Trophoblast cell (in vitro differentiated cells and primary cell): Measurements from ENCODE around the gene TBCCD1.

Experiments
- DNase-seq, 2 donors: peaks; one replicate each; pipeline ENCODE4 v3.0.0-alpha.2; 2016
- H2AFZ ChIP-seq: 2 replicates; pipeline ENCODE4 v1.6.1; 2013; ENCODE audit warnings: low read length, moderate library complexity, mild to moderate bottlenecking; ENCODE audit not compliant: insufficient read depth, poor library complexity
- H2AK5ac ChIP-seq: 2 replicates; pipeline ENCODE4 v1.6.1; 2013; ENCODE audit warnings: mild to moderate bottlenecking, low read length
- H2BK120ac ChIP-seq: 2 replicates; pipeline ENCODE4 v1.6.1; 2013; ENCODE audit warnings: low read length, mild to moderate bottlenecking, moderate library complexity; ENCODE audit not compliant: insufficient read depth, poor library complexity
- H2BK12ac ChIP-seq: 2 replicates; pipeline ENCODE4 v1.6.1; 2013; ENCODE audit warnings: mild to moderate bottlenecking, low read length, moderate library complexity
- H2BK5ac ChIP-seq: 2 replicates; pipeline ENCODE4 v1.6.1; 2013; ENCODE audit warnings: low read length, low read depth, moderate library complexity, mild to moderate bottlenecking; ENCODE audit not compliant: poor library complexity
- H3K14ac ChIP-seq: 2 replicates; pipeline ENCODE4 v1.6.1; 2013; ENCODE audit warnings: mild to moderate bottlenecking, low read length
- H3K18ac ChIP-seq: 2 replicates; pipeline ENCODE4 v1.6.1; 2013; ENCODE audit warnings: mild to moderate bottlenecking, low read length
- H3K23ac ChIP-seq: 2 replicates; pipeline ENCODE4 v1.6.1; 2013; ENCODE audit warnings: low read length
- H3K27ac ChIP-seq: 2 replicates; pipeline ENCODE4 v1.5.1; 2013; ENCODE audit warnings: low read depth, mild to moderate bottlenecking, inconsistent platforms, low read length, moderate library complexity
- H3K27me3 ChIP-seq: 2 replicates; pipeline ENCODE4 v1.6.1; 2013; ENCODE audit warnings: inconsistent platforms, mild to moderate bottlenecking, low read length, moderate library complexity; ENCODE audit not compliant: insufficient read depth
- H3K36me3 ChIP-seq, 2 experiments: 1 replicate in 1 of 2; 2 replicates in 1 of 2; pipeline ENCODE4 v1.6.1; 2013; ENCODE audit warnings: low read length in 2 of 2, mild to moderate bottlenecking in 2 of 2, moderate library complexity in 1 of 2; ENCODE audit not compliant: insufficient read depth in 2 of 2, control insufficient read depth in 1 of 2
- H3K4ac ChIP-seq: 2 replicates; pipeline ENCODE4 v1.6.1; 2013; ENCODE audit warnings: low read depth, mild to moderate bottlenecking, low read length, moderate library complexity
- H3K4me1 ChIP-seq, 2 experiments: 1 replicate in 1 of 2; 2 replicates in 1 of 2; pipeline ENCODE4 v1.6.1; 2013; ENCODE audit warnings: low read length in 2 of 2, mild to moderate bottlenecking in 2 of 2, moderate library complexity in 1 of 2; ENCODE audit not compliant: insufficient read depth in 2 of 2, control insufficient read depth in 1 of 2
- H3K4me2 ChIP-seq: 2 replicates; pipeline ENCODE4 v1.6.1; 2013; ENCODE audit warnings: inconsistent platforms, mild to moderate bottlenecking, low read length, moderate library complexity
- H3K4me3 ChIP-seq: 2 replicates; pipeline ENCODE4 v1.5.1; 2013; ENCODE audit warnings: mild to moderate bottlenecking, low read depth, low read length, inconsistent platforms
- H3K79me1 ChIP-seq: one replicate; pipeline ENCODE4 v1.6.1; 2013; ENCODE audit warnings: low read length
- H3K79me2 ChIP-seq: 2 replicates; pipeline ENCODE4 v1.6.1; 2013; ENCODE audit warnings: low read length, mild to moderate bottlenecking; ENCODE audit not compliant: control insufficient read depth, insufficient read depth, poor library complexity
- H3K9ac ChIP-seq: 2 replicates; pipeline ENCODE4 v1.6.1; 2013; ENCODE audit warnings: mild to moderate bottlenecking, low read length
- H3K9me3 ChIP-seq: 2 replicates; pipeline ENCODE4 v1.6.1; 2013; ENCODE audit warnings: low read depth, mild to moderate bottlenecking, control low read depth, inconsistent platforms, low read length; ENCODE audit not compliant: insufficient read depth
- H4K12ac ChIP-seq: 2 replicates; pipeline ENCODE4 v1.6.1; 2013; ENCODE audit warnings: low read depth, mild to moderate bottlenecking, low read length, moderate library complexity
- H4K8ac ChIP-seq: 2 replicates; pipeline ENCODE4 v1.6.1; 2013; ENCODE audit warnings: low read depth, mild to moderate bottlenecking, low read length, moderate library complexity
- H4K91ac ChIP-seq: one replicate; pipeline ENCODE4 v1.6.1; 2013; ENCODE audit warnings: low read depth, mild to moderate bottlenecking, low read length, moderate library complexity
- WGBS: extraction: QIAGEN DNeasy Blood & Tissue Kit; methylation state at CpG from one replicate; pipeline ENCODE4 v1.1.7; 2013; ENCODE audit warnings: missing lambda C conversion rate; ENCODE audit not compliant: insufficient read length, insufficient coverage; ENCODE audit errors: extremely low coverage; 5-methylcytosine and 5-hydroxymethylcytosine counted together

The TBCCD1 gene

GRCh38 chr3:186525369-186526255 is 41.5 kb downstream of the TBCCD1 start:
- H3K36me3 ChIP-seq: no peaks in the 10 kb centered on the region
- no peak overlapping the region for H2AK5ac ChIP-seq
- no peak overlapping the region for H2BK5ac ChIP-seq
- no peaks in the 10 kb centered on the region for H3K79me2 ChIP-seq
- no peak overlapping the region for H3K4me3 ChIP-seq
- no peak overlapping the region for H3K4ac ChIP-seq
- no peak overlapping the region for H2BK12ac ChIP-seq
- no peaks in the 10 kb centered on the region for H3K4me1 ChIP-seq
- no peak for DNase-seq
- H3K9ac ChIP-seq: no peak overlapping the region
- no peak overlapping the region for H3K4me2 ChIP-seq
- no peak overlapping the region for H2BK120ac ChIP-seq
- no peak overlapping the region for H4K12ac ChIP-seq
- no peak overlapping the region for H3K18ac ChIP-seq
- no peak overlapping the region for H2AFZ ChIP-seq
- H3K23ac ChIP-seq: no peak overlapping the region
- H3K9me3 ChIP-seq: no peaks in the 10 kb centered on the region
- no peaks in the 10 kb centered on the region for H3K27me3 ChIP-seq
- no peak overlapping the region for H4K91ac ChIP-seq
- H3K79me1 ChIP-seq: no peaks in the 10 kb centered on the region
- H3K27ac ChIP-seq: no peak overlapping the region
- H3K14ac ChIP-seq: no peak overlapping the region
- WGBS: no CpG with 5 or more reads among the region's 9 CpGs
- no peak overlapping the region for H4K8ac ChIP-seq

- Histone ChIP-seq H3K9me3 (no peaks in the 10 kb centered on the region), H4K8ac (no peak overlapping the region), H3K27me3 (no peaks in the 10 kb centered on the region), H3K23ac (no peak overlapping the region), H2AK5ac (no peak overlapping the region), H2BK12ac (no peak overlapping the region), H3K4ac (no peak overlapping the region), H2AFZ (no peak overlapping the region), H3K36me3 (no peaks in the 10 kb centered on the region), H3K4me3 (no peak overlapping the region), H2BK5ac (no peak overlapping the region), H4K12ac (no peak overlapping the region), H3K18ac (no peak overlapping the region), H3K79me1 (no peaks in the 10 kb centered on the region), H3K79me2 (no peaks in the 10 kb centered on the region), H3K4me1 (no peaks in the 10 kb centered on the region), H3K14ac (no peak overlapping the region), H3K27ac (no peak overlapping the region), H4K91ac (no peak overlapping the region), H3K4me2 (no peak overlapping the region), H3K9ac (no peak overlapping the region), H2BK120ac (no peak overlapping the region)
- no peak for DNase-seq
- no CpG with 5 or more reads among the region's 6 CpGs for WGBS
Observed at GRCh38 chr3:186524616-186525015, 42.5 kb downstream of the TBCCD1 start.

- no peaks in the 10 kb centered on the region for H3K4me1 ChIP-seq
- no peak overlapping the region for H3K18ac ChIP-seq
- WGBS: no CpG with 5 or more reads among the region's 2 CpGs
- no peak overlapping the region for H3K23ac ChIP-seq
- H2AFZ ChIP-seq: no peak overlapping the region
- no peak overlapping the region for H2BK5ac ChIP-seq
- H3K27me3 ChIP-seq: no peaks in the 10 kb centered on the region
- H2BK120ac ChIP-seq: no peak overlapping the region
- H3K27ac ChIP-seq: no peak overlapping the region
- no peak overlapping the region for H3K9ac ChIP-seq
- no peak overlapping the region for H4K91ac ChIP-seq
- H3K79me1 ChIP-seq: no peaks in the 10 kb centered on the region
- H3K79me2 ChIP-seq: no peaks in the 10 kb centered on the region
- H3K4me2 ChIP-seq: no peak overlapping the region
- H3K9me3 ChIP-seq: no peaks in the 10 kb centered on the region
- H3K36me3 ChIP-seq: no peaks in the 10 kb centered on the region
- H4K12ac ChIP-seq: no peak overlapping the region
- no peak for DNase-seq
- H2AK5ac ChIP-seq: no peak overlapping the region
- no peak overlapping the region for H3K4me3 ChIP-seq
- no peak overlapping the region for H3K4ac ChIP-seq
- no peak overlapping the region for H3K14ac ChIP-seq
- no peak overlapping the region for H2BK12ac ChIP-seq
- no peak overlapping the region for H4K8ac ChIP-seq
Observed at GRCh38 chr3:186523434-186523833, 43.7 kb downstream of the TBCCD1 start.

- Histone ChIP-seq H4K12ac (no peak overlapping the region), H3K14ac (no peak overlapping the region), H2BK12ac (no peak overlapping the region), H3K23ac (no peak overlapping the region), H3K4ac (no peak overlapping the region), H2BK5ac (no peak overlapping the region), H3K4me1 (no peaks in the 10 kb centered on the region), H3K27me3 (no peaks in the 10 kb centered on the region), H3K4me3 (no peak overlapping the region), H4K8ac (no peak overlapping the region), H3K18ac (no peak overlapping the region), H2AFZ (no peak overlapping the region), H4K91ac (no peak overlapping the region), H3K9me3 (no peaks in the 10 kb centered on the region), H3K4me2 (no peak overlapping the region), H3K79me1 (no peaks in the 10 kb centered on the region), H3K9ac (no peak overlapping the region), H3K27ac (no peak overlapping the region), H3K79me2 (no peaks in the 10 kb centered on the region), H3K36me3 (no peaks in the 10 kb centered on the region), H2AK5ac (no peak overlapping the region), H2BK120ac (no peak overlapping the region)
- WGBS: no CpG with 5 or more reads among the region's 6 CpGs
- DNase-seq: no peak
Observed at GRCh38 chr3:186523022-186523421, 44.1 kb downstream of the TBCCD1 start.
